Endometrial microvascular endothelial cells (primary cell): ENCODE results near the gene PCDHGC3. TPM values are rescaled to one million over a fixed set of nuclear protein-coding genes. Genes with fewer than 3 reads are reported as not detected.
"Not testable (repeated sequence)": the region's sequence is repeated elsewhere in the genome, so short reads cannot be mapped to it uniquely, and the experiment has no call there.

Source experiments
- in situ Hi-C: cut with HindIII; loops from 2 replicates; pipeline ENCODE4 v1.10.0; 2017; ENCODE audit warnings: low sequenced_read_pairs, low pct_unique_long_range_greater_than_20kb; ENCODE audit errors: inconsistent ontology term
- total RNA-seq: library from RNA; depleted of rRNA; stranded (reverse); fragments of >200 nt; gene quantifications from one replicate; pipeline ENCODE4 v1.2.3, GENCODE V29; 2015; ENCODE audit errors: inconsistent ontology term

Gene PCDHGC3
- 8.1 TPM for total RNA-seq

- in situ Hi-C loops, result no loop called here
Measured at GRCh38 chr5:141475625-141476131, at the start of gene PCDHGC3. TSS of gene PCDHGC3 (plus strand) at chr5:141475966. CDS start at chr5:141476117, 151 bp downstream.

- in situ Hi-C loops, result no loop called here
Measured at GRCh38 chr5:141427783-141428426, 47.9 kb upstream of the PCDHGC3 start.

GRCh38 chr5:141430332-141431113 lies 45.2 kb upstream of the PCDHGC3 start, which contains the start of gene PCDHGA12:
TSS of gene PCDHGA12 (plus strand) at chr5:141430507. CDS start at chr5:141430760, 253 bp downstream.
- in situ Hi-C loops, result no loop called here

GRCh38 chr5:141431286-141431685 lies 44.5 kb upstream of the PCDHGC3 start:
- in situ Hi-C loops, result no loop called here

- in situ Hi-C loops, result not testable (repeated sequence)
Measured at GRCh38 chr5:141432308-141432707, 43.5 kb upstream of the PCDHGC3 start.

- in situ Hi-C loops, result not testable (repeated sequence)
Measured at GRCh38 chr5:141432726-141433125, 43.0 kb upstream of the PCDHGC3 start.

GRCh38 chr5:141434006-141434405 lies 41.8 kb upstream of the PCDHGC3 start:
- in situ Hi-C loops, result no loop called here

GRCh38 chr5:141437221-141437620 lies 38.5 kb upstream of the PCDHGC3 start:
- in situ Hi-C loops, result no loop called here

- in situ Hi-C loops, result no loop called here
Measured at GRCh38 chr5:141439411-141440141, 36.2 kb upstream of the PCDHGC3 start.

- in situ Hi-C loops, result no loop called here
Measured at GRCh38 chr5:141440341-141440740, 35.4 kb upstream of the PCDHGC3 start.

- in situ Hi-C loops, result no loop called here
Measured at GRCh38 chr5:141441571-141442170, 34.1 kb upstream of the PCDHGC3 start.

GRCh38 chr5:141465351-141465750 lies 10.4 kb upstream of the PCDHGC3 start:
- in situ Hi-C loops, result no loop called here

- in situ Hi-C loops, result no loop called here
Measured at GRCh38 chr5:141476132-141476911, 556 bp downstream of the PCDHGC3 start.

GRCh38 chr5:141477044-141477575 lies 1.3 kb downstream of the PCDHGC3 start:
- in situ Hi-C loops, result no loop called here

- in situ Hi-C loops, result no loop called here
Measured at GRCh38 chr5:141477815-141478214, 2.0 kb downstream of the PCDHGC3 start.

- in situ Hi-C loops, result no loop called here
Measured at GRCh38 chr5:141478321-141478945, 2.7 kb downstream of the PCDHGC3 start.

GRCh38 chr5:141479776-141480175 lies 4.0 kb downstream of the PCDHGC3 start:
- in situ Hi-C loops, result no loop called here

GRCh38 chr5:141483902-141484301 lies 8.1 kb downstream of the PCDHGC3 start:
- in situ Hi-C loops, result no loop called here
